Ovary (tissue), 3 donors: ENCODE results near the gene FAM20C.

Experiments
- EP300 ChIP-seq: sonication (generic); formaldehyde crosslinking; IDR thresholded peaks from one replicate; pipeline ENCODE4 v1.6.1; 2017; ENCODE audit warnings: antibody characterized with exemption
- POLR2A ChIP-seq: fragments of 450-650 bp; IDR thresholded peaks from one replicate; pipeline ENCODE4 v1.6.1; 2017; ENCODE audit warnings: antibody characterized with exemption, mild to moderate bottlenecking, moderate library complexity
- TF ChIP-seq, protein P1 (sequence below), 3 donors: fragments of 450-650 bp in 2 of 3; fragments of 200-600 bp in 1 of 3; IDR thresholded peaks; one replicate each; pipeline versions ENCODE4 v1.5.1 to v1.8.0; 2016 to 2022; ENCODE audit warnings: antibody characterized with exemption in 3 of 3, mild to moderate bottlenecking in 1 of 3
- donor health status: DM: no; HTN: no; CAD: no.

DNA sequence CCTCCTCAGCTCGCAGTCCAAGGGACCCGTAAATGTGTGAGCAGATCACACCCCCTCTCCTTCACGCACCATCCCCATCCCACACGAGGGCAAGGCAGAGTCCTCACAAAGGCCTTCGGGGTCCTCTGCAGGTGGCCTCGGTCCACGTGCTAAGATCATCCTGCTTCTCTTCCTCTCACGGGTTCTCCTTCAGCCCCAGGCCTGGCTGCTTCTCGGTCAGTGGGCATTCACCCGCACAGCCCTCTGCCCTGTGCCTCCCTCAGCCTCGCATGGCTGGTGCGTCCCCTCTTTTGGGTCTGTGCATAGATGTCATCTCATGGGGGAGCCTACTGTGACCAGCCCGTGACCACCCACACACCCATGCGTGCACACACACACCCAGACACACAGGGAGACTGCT, 80.3 kb downstream of the FAM20C start:
- TF ChIP-seq, protein P1, sequence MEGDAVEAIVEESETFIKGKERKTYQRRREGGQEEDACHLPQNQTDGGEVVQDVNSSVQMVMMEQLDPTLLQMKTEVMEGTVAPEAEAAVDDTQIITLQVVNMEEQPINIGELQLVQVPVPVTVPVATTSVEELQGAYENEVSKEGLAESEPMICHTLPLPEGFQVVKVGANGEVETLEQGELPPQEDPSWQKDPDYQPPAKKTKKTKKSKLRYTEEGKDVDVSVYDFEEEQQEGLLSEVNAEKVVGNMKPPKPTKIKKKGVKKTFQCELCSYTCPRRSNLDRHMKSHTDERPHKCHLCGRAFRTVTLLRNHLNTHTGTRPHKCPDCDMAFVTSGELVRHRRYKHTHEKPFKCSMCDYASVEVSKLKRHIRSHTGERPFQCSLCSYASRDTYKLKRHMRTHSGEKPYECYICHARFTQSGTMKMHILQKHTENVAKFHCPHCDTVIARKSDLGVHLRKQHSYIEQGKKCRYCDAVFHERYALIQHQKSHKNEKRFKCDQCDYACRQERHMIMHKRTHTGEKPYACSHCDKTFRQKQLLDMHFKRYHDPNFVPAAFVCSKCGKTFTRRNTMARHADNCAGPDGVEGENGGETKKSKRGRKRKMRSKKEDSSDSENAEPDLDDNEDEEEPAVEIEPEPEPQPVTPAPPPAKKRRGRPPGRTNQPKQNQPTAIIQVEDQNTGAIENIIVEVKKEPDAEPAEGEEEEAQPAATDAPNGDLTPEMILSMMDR (IDR thresholded peaks at IDR 0.05): no peak
- TF ChIP-seq POLR2A (no peak), EP300 (no peak)
